Heart left ventricle (tissue), 16 donors: Measurements from ENCODE around the gene HIGD1B. TPM values are rescaled to one million over a fixed set of nuclear protein-coding genes. Genes with fewer than 3 reads are reported as not detected.
"Not testable (repeated sequence)": the region's sequence is repeated elsewhere in the genome, so short reads cannot be mapped to it uniquely, and the experiment has no call there.

Experiments
- ATAC-seq, 4 donors: fragments of 200-7000 bp; cut with Tn5 transposase; one replicate each; pipeline ENCODE4 v1.9.1; 2020 to 2022; ENCODE audit warnings: moderate library complexity in 4 of 4, mild to moderate bottlenecking in 3 of 4, moderate number of reproducible peaks in 1 of 4
- DNase-seq, 5 donors: peaks; one replicate each; pipeline ENCODE4 v3.0.0-alpha.2; 2020
- H3K27ac ChIP-seq, 12 donors: fragments of 200-600 bp; sonication (generic) in 4 of 12; one replicate each; pipeline versions ENCODE4 v1.5.0 to v1.8.0; 2016 to 2022; ENCODE audit warnings: mild to moderate bottlenecking in 2 of 12
- H3K27me3 ChIP-seq, 9 donors: fragments of 200-600 bp; sonication (generic) in 2 of 9; one replicate each; pipeline versions ENCODE4 v1.5.1 to v1.8.0; 2016 to 2022; ENCODE audit warnings: mild to moderate bottlenecking in 3 of 9
- H3K36me3 ChIP-seq, 9 donors: fragments of 200-600 bp; sonication (generic) in 2 of 9; one replicate each; pipeline versions ENCODE4 v1.5.0 to v1.8.0; 2018 to 2022; ENCODE audit warnings: mild to moderate bottlenecking in 2 of 9
- H3K4me1 ChIP-seq, 12 donors: fragments of 200-600 bp; sonication (generic) in 4 of 12; one replicate each; pipeline versions ENCODE4 v1.5.0 to v1.8.0; 2016 to 2022; ENCODE audit warnings: mild to moderate bottlenecking in 3 of 12
- H3K4me3 ChIP-seq, 12 donors: fragments of 200-600 bp; sonication (generic) in 4 of 12; one replicate each; pipeline versions ENCODE4 v1.5.0 to v1.8.0; 2017 to 2022; ENCODE audit warnings: mild to moderate bottlenecking in 9 of 12, moderate library complexity in 4 of 12
- H3K9me3 ChIP-seq, 12 donors: fragments of 200-600 bp; sonication (generic) in 4 of 12; one replicate each; pipeline versions ENCODE4 v1.5.0 to v1.8.0; 2016 to 2022; ENCODE audit warnings: mild to moderate bottlenecking in 1 of 12
- POLR2A ChIP-seq, 2 donors: fragments of 450-650 bp; IDR thresholded peaks; one replicate each; pipeline ENCODE4 v1.6.1; 2017; ENCODE audit warnings: antibody characterized with exemption in 2 of 2, mild to moderate bottlenecking in 2 of 2, moderate library complexity in 2 of 2
- WGBS, 4 donors: extraction: QIAGEN DNeasy Blood & Tissue Kit in 2 of 4; methylation state at CpG; one replicate each; pipeline versions ENCODE4 v1.1.5 to v1.1.7; 2013 to 2018; 5-methylcytosine and 5-hydroxymethylcytosine counted together
- intact Hi-C, 10 donors: fragments of 100-400 bp; cut with DNase I; formaldehyde crosslinking; loops; one replicate each; pipeline versions ENCODE4 v1.11.1 to v1.14.2; 2022
- polyA plus RNA-seq, 2 donors: library from polyadenylated mRNA; stranded (reverse); fragments of 200-250 nt; gene quantifications; one replicate each; pipeline ENCODE4 v1.2.3, GENCODE V29; 2013
- total RNA-seq, 9 donors: library from RNA; depleted of rRNA in 2 of 9; stranded (reverse); fragments of >200 nt in 2 of 9; fragmentation: NEBNext Ultra II Directional in 3 of 9; extraction: Animal tissue kit (Norgen Biotek cat#: 25700) in 3 of 9; gene quantifications; one replicate each; pipeline versions ENCODE4 v1.1.0 to v1.2.4, GENCODE V29; 2016 to 2023
- TF ChIP-seq, protein P1 (sequence below), 12 donors: fragments of 200-600 bp; sonication (generic) in 4 of 12; IDR thresholded peaks; one replicate each; pipeline versions ENCODE4 v1.5.0 to v1.8.0; 2018 to 2022; ENCODE audit warnings: antibody characterized with exemption in 12 of 12, mild to moderate bottlenecking in 5 of 12
- donor health status: ischemic (EF 13 %, LVEDD 7.1; RV severe dilation, severe dysfunction).
- donor health status: healthy with polysubstance abuse.
- donor health status: DM: no; HTN: yes; CAD: no.
- donor health status: DM: no; HTN: no; CAD: no.
- donor health status: ischemic (EF 25% LVEDD 6.9; RV normal size, moderate dysfunction).
- donor health status: ischemic (EF 25% LVEDD 5.7; RV mildly dilated, moderate dysfunction).
- donor health status: healthy.
- donor health status: DM: yes; HTN: yes; CAD: no.
- donor health status: ischemic (EF 35%, LVEDD 5.7; RV mildly dilated, moderate dysfunction).
- donor health status: nonischemic (EF 11% LVEDD 7.7; RV severe dilation, severe dysfunction).
- donor health status: DM: yes; HTN: yes; CAD: no.
- donor health status: PGD.
- donor health status: ischemic (EF 29% LVEDD 5.4; RV normal size, mild dysfunction).
- donor health status: nonischemic (EF 23%, LVEDD 6.1; RV moderate dilation, normal function).

HIGD1B gene
- total and polyA plus RNA-seq, 11 donors, result 4.3 to 30.9 (median 13.5) TPM

- Histone ChIP-seq H3K27ac (peak overlapping the region; percentile 1 to 88 (median 74)), H3K4me1 (peaks cover 0 to 41% (median 18%) of the 10 kb centered on the region in 12 donors), H3K9me3 (no peaks in the 10 kb centered on the region), H3K4me3 (no peak overlapping the region), H3K36me3 (peaks cover 0 to 32% (median 13%) of the 10 kb centered on the region in 9 donors), H3K27me3 (no peaks in the 10 kb centered on the region)
- ATAC-seq (peak; percentile 76 to 90 (median 88)), DNase-seq (peak in 4 of 5 donors; percentile 49 to 74 (median 62))
- intact Hi-C loops, result loop anchor here in 2 of 10 donors (1.0 to 5.0 kb wide), 2 partner anchors 20 to 43 kb away; partner anchors contain the start of gene HIGD1B (in 1 of the 2)
- TF ChIP-seq POLR2A (IDR thresholded peaks at IDR 0.05), result no peak
- TF ChIP-seq, protein P1, sequence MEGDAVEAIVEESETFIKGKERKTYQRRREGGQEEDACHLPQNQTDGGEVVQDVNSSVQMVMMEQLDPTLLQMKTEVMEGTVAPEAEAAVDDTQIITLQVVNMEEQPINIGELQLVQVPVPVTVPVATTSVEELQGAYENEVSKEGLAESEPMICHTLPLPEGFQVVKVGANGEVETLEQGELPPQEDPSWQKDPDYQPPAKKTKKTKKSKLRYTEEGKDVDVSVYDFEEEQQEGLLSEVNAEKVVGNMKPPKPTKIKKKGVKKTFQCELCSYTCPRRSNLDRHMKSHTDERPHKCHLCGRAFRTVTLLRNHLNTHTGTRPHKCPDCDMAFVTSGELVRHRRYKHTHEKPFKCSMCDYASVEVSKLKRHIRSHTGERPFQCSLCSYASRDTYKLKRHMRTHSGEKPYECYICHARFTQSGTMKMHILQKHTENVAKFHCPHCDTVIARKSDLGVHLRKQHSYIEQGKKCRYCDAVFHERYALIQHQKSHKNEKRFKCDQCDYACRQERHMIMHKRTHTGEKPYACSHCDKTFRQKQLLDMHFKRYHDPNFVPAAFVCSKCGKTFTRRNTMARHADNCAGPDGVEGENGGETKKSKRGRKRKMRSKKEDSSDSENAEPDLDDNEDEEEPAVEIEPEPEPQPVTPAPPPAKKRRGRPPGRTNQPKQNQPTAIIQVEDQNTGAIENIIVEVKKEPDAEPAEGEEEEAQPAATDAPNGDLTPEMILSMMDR (IDR thresholded peaks at IDR 0.05), result no peak
- 68 to 78% (median 72%) methylated on average over 10 of the region's 10 CpGs for WGBS, 4 donors
These were observed 43.2 kb upstream of the HIGD1B start for GRCh38 chr17:44804302-44805089.

GRCh38 chr17:44807093-44807816, 40.4 kb upstream of the HIGD1B start:
- Histone ChIP-seq H3K27ac (peak overlapping the region in 1 of 12 donors; percentile 83), H3K36me3 (peaks cover 0 to 26% (median 13%) of the 10 kb centered on the region in 9 donors), H3K4me3 (no peak overlapping the region), H3K27me3 (no peaks in the 10 kb centered on the region), H3K4me1 (peaks cover under 1 to 41% (median 19%) of the 10 kb centered on the region in 12 donors), H3K9me3 (no peaks in the 10 kb centered on the region)
- no peak for ATAC-seq
- 84 to 90% (median 88%) methylated on average over 4 of the region's 4 CpGs for WGBS, 4 donors
- DNase-seq, result no peak
- intact Hi-C loops, result loop anchor here in 1 of 10 donors (5.0 kb wide), 1 partner anchor 40 kb away; the partner anchor contains the start of gene HIGD1B
- TF ChIP-seq, protein P1 (IDR thresholded peaks at IDR 0.05), result no peak
- no peak for TF ChIP-seq POLR2A (IDR thresholded peaks at IDR 0.05)

- WGBS, 4 donors, result 61 to 73% (median 70%) methylated on average over 3 of the region's 3 CpGs
- no peaks in the 10 kb centered on the region for H3K27me3 ChIP-seq
- H3K4me3 ChIP-seq, result no peak overlapping the region
- DNase-seq (no peak), ATAC-seq (no peak)
- peaks cover 0 to 26% (median 13%) of the 10 kb centered on the region in 9 donors for H3K36me3 ChIP-seq
- H3K4me1 ChIP-seq, result peaks cover 0 to 38% (median 16%) of the 10 kb centered on the region in 12 donors
- TF ChIP-seq, protein P1 (IDR thresholded peaks at IDR 0.05), result no peak
- intact Hi-C loops, result loop anchor here in 1 of 10 donors (5.0 kb wide), 1 partner anchor 40 kb away; the partner anchor contains the start of gene HIGD1B
- no peaks in the 10 kb centered on the region for H3K9me3 ChIP-seq
- H3K27ac ChIP-seq, result peak overlapping the region in 1 of 12 donors; percentile 83
These were observed 39.9 kb upstream of the HIGD1B start for GRCh38 chr17:44807817-44808155.

DNA sequence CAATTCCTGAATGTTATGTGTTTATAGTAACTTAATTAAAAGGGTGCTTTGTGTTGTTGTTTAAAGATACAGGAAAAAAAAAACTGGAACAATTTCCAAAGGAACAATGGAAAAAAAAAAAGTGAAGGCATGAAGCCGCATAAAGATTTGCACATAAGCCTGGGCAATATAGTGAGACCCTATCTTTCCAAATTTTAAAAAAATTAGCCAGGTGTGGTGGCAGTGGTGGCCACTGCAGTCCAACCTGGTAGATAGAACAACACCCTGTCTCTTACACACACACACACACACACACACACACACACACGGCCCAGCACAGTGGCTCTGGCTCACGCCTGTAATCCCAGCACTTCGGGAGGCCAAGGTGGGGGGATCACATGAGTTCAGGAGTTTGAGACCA, 39.5 kb upstream of the HIGD1B start:
- WGBS, 4 donors, result 87 to 90% (median 89%) methylated on average over 4 of the region's 4 CpGs
- peaks cover 0 to 34% (median 12%) of the 10 kb centered on the region in 12 donors for H3K4me1 ChIP-seq
- no peak overlapping the region for H3K4me3 ChIP-seq

GRCh38 chr17:44808656-44809388, 38.9 kb upstream of the HIGD1B start:
- peak overlapping the region in 1 of 12 donors; percentile 83 for H3K27ac ChIP-seq
- intact Hi-C loops, result loop anchor here in 1 of 10 donors (5.0 kb wide), 1 partner anchor 38 kb away; the partner anchor contains the start of gene HIGD1B
- H3K4me3 ChIP-seq, H3K27me3 ChIP-seq, H3K9me3 ChIP-seq, DNase-seq, ATAC-seq: not testable (repeated sequence)
- peaks cover 0 to 27% (median 9%) of the 10 kb centered on the region in 12 donors for H3K4me1 ChIP-seq
- H3K36me3 ChIP-seq, result peaks cover 0 to 26% (median 13%) of the 10 kb centered on the region in 9 donors
- WGBS, 4 donors, result 93 to 95% (median 94%) methylated on average over 9 of the region's 9 CpGs

More for the DNA sequence above, 39.5 kb upstream of the HIGD1B start:
- no peaks in the 10 kb centered on the region for H3K27me3 ChIP-seq
- intact Hi-C loops, result loop anchor here in 1 of 10 donors (5.0 kb wide), 1 partner anchor 39 kb away; the partner anchor contains the start of gene HIGD1B
- peak overlapping the region in 1 of 12 donors; percentile 83 for H3K27ac ChIP-seq
- H3K9me3 ChIP-seq, result no peaks in the 10 kb centered on the region
- no peak for ATAC-seq
- DNase-seq, result no peak
- TF ChIP-seq, protein P1 (IDR thresholded peaks at IDR 0.05), result no peak
- TF ChIP-seq POLR2A (IDR thresholded peaks at IDR 0.05), result no peak
- peaks cover 0 to 26% (median 13%) of the 10 kb centered on the region in 9 donors for H3K36me3 ChIP-seq
